Neural progenitor cell (in vitro differentiated cells): ENCODE data around the gene AGAP3.

Experiments
- CTCF ChIP-seq: fragments of 200-600 bp; sonication (generic); IDR thresholded peaks from 2 replicates; pipeline ENCODE4 v1.5.1; 2017; ENCODE audit warnings: antibody characterized with exemption, mild to moderate bottlenecking
- EZH2 ChIP-seq: fragments of 200-600 bp; sonication (generic); IDR thresholded peaks from 2 replicates; pipeline ENCODE4 v1.6.1; 2017; ENCODE audit warnings: antibody characterized with exemption, mild to moderate bottlenecking, moderate library complexity
- EZH2phosphoT487 ChIP-seq: fragments of 200-600 bp; sonication (generic); IDR thresholded peaks from 2 replicates; pipeline ENCODE4 v1.6.1; 2017; ENCODE audit warnings: antibody characterized with exemption

- no peak for TF ChIP-seq CTCF
- TF ChIP-seq EZH2phosphoT487 = no peak
- no peak for TF ChIP-seq EZH2
Observed at GRCh38 chr7:151045967-151046366, 40.3 kb upstream of the AGAP3 start.
